Measurements from ENCODE around the gene CLDN3.
"Not testable (repeated sequence)": the region's sequence is repeated elsewhere in the genome, so short reads cannot be mapped to it uniquely, and the experiment has no call there.

Gene CLDN3

GRCh38 chr7:73770002-73770859 is at the start of gene CLDN3:
CLDN3 (minus strand) TSS chr7:73770270; CDS start chr7:73770049, 221 bp downstream.
- peak; percentile 63 for DNase-seq

- no peak for DNase-seq
Measured at GRCh38 chr7:73817121-73817520, 47.1 kb upstream of the CLDN3 start.

- no peak for DNase-seq
Measured at GRCh38 chr7:73815436-73815835, 45.4 kb upstream of the CLDN3 start.

GRCh38 chr7:73812996-73813395 is 42.9 kb upstream of the CLDN3 start:
- no peak for DNase-seq

- peak; percentile 24 for DNase-seq
Measured at GRCh38 chr7:73811760-73812168, 41.7 kb upstream of the CLDN3 start.

- no peak for DNase-seq
Measured at GRCh38 chr7:73810998-73811360, 40.9 kb upstream of the CLDN3 start.

- no peak for DNase-seq
Measured at GRCh38 chr7:73809467-73809951, 39.4 kb upstream of the CLDN3 start.

GRCh38 chr7:73802459-73802858 is 32.4 kb upstream of the CLDN3 start:
- no peak for DNase-seq

- no peak for DNase-seq
Measured at GRCh38 chr7:73801577-73801976, 31.5 kb upstream of the CLDN3 start.

- DNase-seq, result no peak
Measured at GRCh38 chr7:73799282-73800141, 29.4 kb upstream of the CLDN3 start.

- not testable (repeated sequence) for DNase-seq
Measured at GRCh38 chr7:73797176-73797575, 27.1 kb upstream of the CLDN3 start.

GRCh38 chr7:73796656-73797055 is 26.6 kb upstream of the CLDN3 start:
- DNase-seq, result not testable (repeated sequence)

GRCh38 chr7:73795188-73795587 is 25.1 kb upstream of the CLDN3 start:
- DNase-seq, result not testable (repeated sequence)

- not testable (repeated sequence) for DNase-seq
Measured at GRCh38 chr7:73791170-73791690, 21.2 kb upstream of the CLDN3 start.

GRCh38 chr7:73789051-73789450 is 19.0 kb upstream of the CLDN3 start:
- no peak for DNase-seq

- not testable (repeated sequence) for DNase-seq
Measured at GRCh38 chr7:73787786-73788048, 17.6 kb upstream of the CLDN3 start.

GRCh38 chr7:73786588-73786987 is 16.5 kb upstream of the CLDN3 start:
- no peak for DNase-seq

GRCh38 chr7:73779517-73779916 is 9.4 kb upstream of the CLDN3 start:
- no peak for DNase-seq

GRCh38 chr7:73778801-73779389 is 8.8 kb upstream of the CLDN3 start:
- DNase-seq, result no peak

GRCh38 chr7:73774923-73775322 is 4.9 kb upstream of the CLDN3 start:
- peak; percentile 84 for DNase-seq

GRCh38 chr7:73773700-73774517 is 3.8 kb upstream of the CLDN3 start:
- no peak for DNase-seq

All from NCI-H2171 (cell line).